GM12873 (cell line): ENCODE results near the gene SEC24D.

Experiments
- TF ChIP-seq, protein P1 (sequence below): IDR thresholded peaks from 2 replicates; pipeline ENCODE4 v1.5.1; 2012; ENCODE audit warnings: low read depth, mild to moderate bottlenecking, moderate library complexity, low read length, control low read depth; ENCODE audit not compliant: insufficient read depth; ENCODE audit errors: missing control alignments

SEC24D gene

DNA sequence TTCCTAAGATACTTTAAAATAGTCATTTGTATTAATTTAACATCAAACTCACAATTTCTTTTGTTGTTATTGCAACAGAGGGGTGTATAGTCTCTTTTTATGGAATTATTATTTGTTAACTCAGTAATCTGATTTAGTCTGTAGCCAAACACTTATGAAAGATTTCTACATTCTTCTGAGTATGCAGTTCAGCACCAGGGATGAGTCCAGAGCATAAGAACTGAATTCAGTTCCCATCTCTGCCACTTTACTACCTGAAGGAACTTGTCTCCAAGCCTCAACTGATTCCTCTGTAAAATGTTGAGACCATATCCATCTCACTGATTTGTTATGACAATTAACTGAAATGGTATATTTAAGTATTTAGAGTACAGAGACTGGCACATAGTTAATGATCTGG is 105.2 kb downstream of the SEC24D start:
- TF ChIP-seq, protein P1, sequence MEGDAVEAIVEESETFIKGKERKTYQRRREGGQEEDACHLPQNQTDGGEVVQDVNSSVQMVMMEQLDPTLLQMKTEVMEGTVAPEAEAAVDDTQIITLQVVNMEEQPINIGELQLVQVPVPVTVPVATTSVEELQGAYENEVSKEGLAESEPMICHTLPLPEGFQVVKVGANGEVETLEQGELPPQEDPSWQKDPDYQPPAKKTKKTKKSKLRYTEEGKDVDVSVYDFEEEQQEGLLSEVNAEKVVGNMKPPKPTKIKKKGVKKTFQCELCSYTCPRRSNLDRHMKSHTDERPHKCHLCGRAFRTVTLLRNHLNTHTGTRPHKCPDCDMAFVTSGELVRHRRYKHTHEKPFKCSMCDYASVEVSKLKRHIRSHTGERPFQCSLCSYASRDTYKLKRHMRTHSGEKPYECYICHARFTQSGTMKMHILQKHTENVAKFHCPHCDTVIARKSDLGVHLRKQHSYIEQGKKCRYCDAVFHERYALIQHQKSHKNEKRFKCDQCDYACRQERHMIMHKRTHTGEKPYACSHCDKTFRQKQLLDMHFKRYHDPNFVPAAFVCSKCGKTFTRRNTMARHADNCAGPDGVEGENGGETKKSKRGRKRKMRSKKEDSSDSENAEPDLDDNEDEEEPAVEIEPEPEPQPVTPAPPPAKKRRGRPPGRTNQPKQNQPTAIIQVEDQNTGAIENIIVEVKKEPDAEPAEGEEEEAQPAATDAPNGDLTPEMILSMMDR, result no peak

DNA sequence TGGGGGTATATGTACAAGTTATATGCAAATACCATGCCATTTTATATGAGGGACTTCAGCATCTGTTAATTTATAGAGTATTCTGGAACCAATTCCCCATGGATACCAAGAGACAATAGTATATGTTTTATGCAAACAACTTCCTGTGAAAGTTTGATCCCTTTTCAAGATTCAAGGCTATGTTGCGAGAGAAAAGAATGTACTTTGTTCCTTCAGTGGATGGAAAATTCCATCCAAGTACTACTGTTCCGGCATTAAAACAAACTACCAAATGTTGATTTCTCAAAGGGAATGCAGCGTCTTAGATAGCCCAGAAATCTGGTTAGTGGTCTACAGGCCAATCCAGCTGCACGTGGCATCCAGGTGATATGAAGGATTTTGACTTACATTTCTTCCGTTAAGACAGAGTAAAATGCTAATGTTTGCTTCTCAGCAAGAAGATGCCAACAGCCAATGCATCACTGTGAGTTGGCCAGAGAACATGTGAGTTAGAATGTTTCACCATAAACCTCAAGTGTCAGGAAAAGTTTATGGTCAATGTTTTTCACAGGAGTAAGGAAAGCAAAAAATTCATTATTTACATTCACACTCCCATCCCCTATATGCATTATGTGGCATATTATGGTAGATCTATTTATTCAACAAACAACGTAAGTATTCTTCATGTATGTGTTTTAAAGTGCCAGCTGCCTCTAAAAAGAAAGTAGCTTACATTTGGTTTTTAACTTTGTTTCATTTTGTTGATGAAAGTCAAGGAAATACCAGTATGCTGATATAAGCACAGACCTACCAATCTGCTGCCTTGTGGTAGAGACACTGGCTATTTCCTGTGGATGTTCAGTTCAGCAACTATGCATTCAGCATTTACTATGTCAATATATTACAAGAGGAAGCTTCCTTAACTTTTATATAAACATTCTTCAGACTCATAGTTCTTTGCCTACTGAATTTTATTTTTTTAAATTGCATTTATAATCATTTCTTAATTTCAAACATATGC is 106.3 kb downstream of the SEC24D start:
- TF ChIP-seq, protein P1, result no peak

DNA sequence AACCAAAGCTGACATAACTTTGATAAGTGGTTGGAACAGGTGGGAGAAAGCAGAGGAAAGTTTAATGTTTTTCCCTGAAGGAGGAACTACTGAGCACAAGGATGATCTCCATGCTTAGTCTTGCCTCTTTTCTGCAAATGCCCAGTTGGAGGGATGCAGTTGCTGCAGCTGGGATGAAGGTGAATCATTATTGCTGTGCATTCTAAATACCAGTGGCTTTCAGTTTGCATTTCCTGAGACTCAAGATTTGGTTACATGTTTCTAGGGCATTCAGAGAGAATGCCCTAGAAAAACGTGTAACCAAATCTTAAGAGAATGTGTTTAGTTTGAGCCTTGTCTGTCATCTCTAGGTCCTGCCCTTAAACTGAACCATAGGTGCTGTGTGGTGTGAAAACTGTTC is 108.6 kb downstream of the SEC24D start:
- TF ChIP-seq, protein P1, result no peak

DNA sequence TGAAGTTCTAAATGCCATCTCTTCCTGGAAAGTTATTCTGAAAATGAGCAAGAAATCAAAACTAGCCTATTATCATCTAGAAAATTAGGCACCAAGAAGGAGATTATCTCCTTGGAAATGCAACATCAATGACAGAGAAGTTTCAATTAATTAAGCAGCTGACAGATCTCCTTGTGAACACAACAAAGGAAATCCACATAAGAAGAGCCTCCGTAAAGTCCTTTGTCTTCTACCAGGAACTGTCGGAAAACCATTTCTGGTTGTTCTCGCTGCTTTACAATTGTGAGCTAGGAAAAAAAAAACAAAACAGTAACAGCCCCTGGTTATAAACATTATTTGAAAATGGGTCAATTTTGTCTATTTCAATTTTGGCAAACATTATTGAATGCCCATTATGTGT is 112.6 kb downstream of the SEC24D start:
- TF ChIP-seq, protein P1, result no peak

DNA sequence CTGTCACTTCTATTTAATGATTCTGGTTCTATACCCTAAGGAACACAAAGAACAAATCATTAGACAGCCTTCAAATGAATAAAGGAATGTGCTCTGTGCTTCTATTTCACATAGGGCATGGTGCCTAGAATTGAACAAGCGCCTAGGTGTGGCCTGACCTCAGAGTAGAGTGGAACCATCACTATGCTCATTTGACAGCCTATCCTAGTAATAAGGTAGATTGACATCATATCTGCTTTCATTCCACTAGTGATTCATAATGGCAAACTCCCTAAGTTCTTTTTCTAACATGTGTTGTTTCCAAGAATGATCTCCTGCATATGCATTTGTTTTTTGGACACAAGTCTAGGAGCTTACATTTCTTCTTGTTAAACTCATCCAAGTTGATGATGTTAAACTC is 114.2 kb downstream of the SEC24D start:
- TF ChIP-seq, protein P1, result no peak

DNA sequence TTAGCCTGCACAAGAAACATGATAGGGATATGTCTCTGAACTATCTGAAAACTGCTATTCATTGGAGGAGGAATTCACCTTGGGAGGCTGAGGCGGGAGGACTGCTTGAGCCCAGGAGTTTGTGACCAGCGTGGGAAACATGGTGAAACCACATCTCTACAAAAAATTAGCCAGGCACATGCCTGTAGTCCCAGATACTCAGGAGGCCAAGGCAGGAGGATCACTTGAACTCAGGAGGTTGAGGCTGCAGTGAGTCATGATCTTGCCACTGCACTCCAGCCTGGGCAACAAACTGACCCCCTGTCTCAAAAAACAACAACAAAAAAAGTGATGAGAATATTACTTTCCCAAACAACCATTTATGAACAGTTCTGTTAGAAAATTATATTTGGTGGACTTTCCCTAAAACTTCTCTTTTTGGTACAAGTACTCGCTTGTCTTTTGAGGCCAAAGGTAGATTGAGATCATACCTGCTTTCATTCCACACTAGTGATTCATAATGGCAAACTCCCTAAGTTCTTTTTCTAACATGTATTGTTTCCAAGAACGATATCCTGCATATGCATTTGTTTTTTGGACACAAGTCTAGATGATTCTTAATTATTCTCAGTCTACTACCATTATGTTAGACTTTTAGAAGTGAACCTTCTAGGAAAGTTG is 117.3 kb downstream of the SEC24D start:
- TF ChIP-seq, protein P1, result no peak

DNA sequence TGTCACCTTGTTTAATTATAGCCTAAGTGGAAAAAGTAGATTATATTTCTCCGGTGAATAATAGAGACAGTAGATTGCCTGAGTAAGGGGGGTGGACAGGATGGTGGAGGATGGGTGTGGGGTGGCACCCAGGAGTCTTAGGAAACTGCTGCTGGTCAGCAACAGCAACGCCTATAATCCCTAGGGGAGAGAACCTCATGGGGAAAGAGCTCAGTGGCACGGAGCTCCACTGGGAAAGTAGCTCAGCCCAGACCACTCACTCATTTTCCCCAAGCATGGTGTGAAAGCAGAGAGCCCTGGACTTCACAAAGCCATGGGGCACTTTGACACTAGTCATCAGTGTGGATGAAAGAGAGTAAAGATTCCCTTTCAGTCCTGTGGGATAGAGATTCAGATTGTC is 119.6 kb downstream of the SEC24D start:
- TF ChIP-seq, protein P1, result no peak
